ENCODE data around the gene OSBPL7. TPM values are rescaled to one million over a fixed set of nuclear protein-coding genes. Genes with fewer than 3 reads are reported as not detected.

The OSBPL7 gene
- total RNA-seq, 1 experiment from 2014 or later: 9.1 TPM

DNA sequence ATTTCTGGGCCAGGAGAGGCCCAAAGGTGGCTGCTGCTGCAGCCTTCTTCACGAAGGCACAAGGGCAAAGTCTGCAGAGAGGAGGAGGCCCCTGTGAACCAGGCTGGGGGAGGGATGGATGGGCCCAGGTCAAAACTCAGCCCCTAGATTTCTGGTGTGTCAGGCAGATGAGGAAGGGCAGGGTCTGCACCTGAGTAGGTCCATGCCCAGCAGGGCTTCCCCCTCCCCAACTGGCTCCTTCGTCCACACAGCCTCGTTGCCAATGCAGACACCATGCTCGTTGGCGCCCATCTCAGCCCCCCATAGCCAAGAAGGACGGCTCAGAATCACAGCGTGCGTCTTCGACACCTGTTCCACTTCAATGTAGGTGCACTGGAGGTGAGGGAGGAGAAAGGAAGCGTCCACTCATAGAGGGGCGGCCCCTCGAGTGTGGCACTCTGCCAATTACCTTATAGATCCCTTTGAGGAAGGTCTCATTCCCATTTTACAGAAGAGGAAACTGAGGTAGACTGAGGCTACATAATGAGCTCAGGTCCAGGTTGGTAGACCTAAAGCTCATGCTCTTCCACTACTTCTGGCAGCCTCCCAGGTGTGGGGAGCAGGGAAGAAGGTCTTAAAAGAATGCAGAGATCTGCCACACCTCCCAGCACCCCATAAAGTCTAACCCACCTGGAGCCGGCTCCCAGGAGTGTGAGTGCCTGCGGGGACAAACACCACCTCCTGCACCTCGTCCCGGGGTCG lies 18.6 kb upstream of the OSBPL7 start:
- BruUV-seq (replicated peaks): no TSS peak
- no peaks in the 10 kb centered on the region for H3K27me3 ChIP-seq (ENCODE audit: control insufficient read depth, insufficient read depth, low read length)
- DNase-seq (ENCODE audit: low read depth, low spot score) (no peak), ATAC-seq (no peak)
- peak overlapping the region; percentile 76 for H3K27ac ChIP-seq (ENCODE audit: low read length)
- no peaks in the 10 kb centered on the region for H3K9me3 ChIP-seq (ENCODE audit: control insufficient read depth, insufficient read depth, low read depth, low read length)
- in situ Hi-C loops (cut with HindIII; ENCODE audit: low pct_unique_long_range_greater_than_20kb, low sequenced_read_pairs): no loop called here
- H3K36me3 ChIP-seq (ENCODE audit: control insufficient read depth, insufficient read depth, low read length): no peaks in the 10 kb centered on the region
- ChIA-PET CTCF (interaction anchor here (0.6 to 5.2 kb wide), 5 partner anchors 9 to 178 kb away, joined by 3 to 78 read pairs (median 5); partner anchors contain the start of genes LRRC46, MRPL10, SP2 and SP6), POLR2A (no interaction called here)
- H3K4me3 ChIP-seq (ENCODE audit: low read depth in 2 of 2, low read length in 2 of 2): peak overlapping the region; percentile 84 to 90
- TF ChIP-seq, protein P1, sequence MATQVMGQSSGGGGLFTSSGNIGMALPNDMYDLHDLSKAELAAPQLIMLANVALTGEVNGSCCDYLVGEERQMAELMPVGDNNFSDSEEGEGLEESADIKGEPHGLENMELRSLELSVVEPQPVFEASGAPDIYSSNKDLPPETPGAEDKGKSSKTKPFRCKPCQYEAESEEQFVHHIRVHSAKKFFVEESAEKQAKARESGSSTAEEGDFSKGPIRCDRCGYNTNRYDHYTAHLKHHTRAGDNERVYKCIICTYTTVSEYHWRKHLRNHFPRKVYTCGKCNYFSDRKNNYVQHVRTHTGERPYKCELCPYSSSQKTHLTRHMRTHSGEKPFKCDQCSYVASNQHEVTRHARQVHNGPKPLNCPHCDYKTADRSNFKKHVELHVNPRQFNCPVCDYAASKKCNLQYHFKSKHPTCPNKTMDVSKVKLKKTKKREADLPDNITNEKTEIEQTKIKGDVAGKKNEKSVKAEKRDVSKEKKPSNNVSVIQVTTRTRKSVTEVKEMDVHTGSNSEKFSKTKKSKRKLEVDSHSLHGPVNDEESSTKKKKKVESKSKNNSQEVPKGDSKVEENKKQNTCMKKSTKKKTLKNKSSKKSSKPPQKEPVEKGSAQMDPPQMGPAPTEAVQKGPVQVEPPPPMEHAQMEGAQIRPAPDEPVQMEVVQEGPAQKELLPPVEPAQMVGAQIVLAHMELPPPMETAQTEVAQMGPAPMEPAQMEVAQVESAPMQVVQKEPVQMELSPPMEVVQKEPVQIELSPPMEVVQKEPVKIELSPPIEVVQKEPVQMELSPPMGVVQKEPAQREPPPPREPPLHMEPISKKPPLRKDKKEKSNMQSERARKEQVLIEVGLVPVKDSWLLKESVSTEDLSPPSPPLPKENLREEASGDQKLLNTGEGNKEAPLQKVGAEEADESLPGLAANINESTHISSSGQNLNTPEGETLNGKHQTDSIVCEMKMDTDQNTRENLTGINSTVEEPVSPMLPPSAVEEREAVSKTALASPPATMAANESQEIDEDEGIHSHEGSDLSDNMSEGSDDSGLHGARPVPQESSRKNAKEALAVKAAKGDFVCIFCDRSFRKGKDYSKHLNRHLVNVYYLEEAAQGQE (IDR thresholded peaks at IDR 0.05; ENCODE audit: insufficient read depth in 1 of 2, low read depth in 2 of 2, low read length in 1 of 2): no peak
- no peak for TF ChIP-seq TCF7L2 (IDR thresholded peaks at IDR 0.05; ENCODE audit: low read depth, low read length)
- TF ChIP-seq SIN3A (IDR thresholded peaks at IDR 0.05; ENCODE audit: borderline replicate concordance, insufficient read depth, low read depth, low read length): no peak
- TF ChIP-seq, protein P2, sequence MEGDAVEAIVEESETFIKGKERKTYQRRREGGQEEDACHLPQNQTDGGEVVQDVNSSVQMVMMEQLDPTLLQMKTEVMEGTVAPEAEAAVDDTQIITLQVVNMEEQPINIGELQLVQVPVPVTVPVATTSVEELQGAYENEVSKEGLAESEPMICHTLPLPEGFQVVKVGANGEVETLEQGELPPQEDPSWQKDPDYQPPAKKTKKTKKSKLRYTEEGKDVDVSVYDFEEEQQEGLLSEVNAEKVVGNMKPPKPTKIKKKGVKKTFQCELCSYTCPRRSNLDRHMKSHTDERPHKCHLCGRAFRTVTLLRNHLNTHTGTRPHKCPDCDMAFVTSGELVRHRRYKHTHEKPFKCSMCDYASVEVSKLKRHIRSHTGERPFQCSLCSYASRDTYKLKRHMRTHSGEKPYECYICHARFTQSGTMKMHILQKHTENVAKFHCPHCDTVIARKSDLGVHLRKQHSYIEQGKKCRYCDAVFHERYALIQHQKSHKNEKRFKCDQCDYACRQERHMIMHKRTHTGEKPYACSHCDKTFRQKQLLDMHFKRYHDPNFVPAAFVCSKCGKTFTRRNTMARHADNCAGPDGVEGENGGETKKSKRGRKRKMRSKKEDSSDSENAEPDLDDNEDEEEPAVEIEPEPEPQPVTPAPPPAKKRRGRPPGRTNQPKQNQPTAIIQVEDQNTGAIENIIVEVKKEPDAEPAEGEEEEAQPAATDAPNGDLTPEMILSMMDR (IDR thresholded peaks at IDR 0.05): no peak
- no peak for TF ChIP-seq POLR2AphosphoS5 (IDR thresholded peaks at IDR 0.05; ENCODE audit: low read depth, low read length)
- intact Hi-C loops (cut with micrococcal nuclease; ENCODE audit: unreplicated experiment): loop anchor here (5.0 kb wide), 2 partner anchors 132 to 177 kb away; partner anchors contain the start of gene CDK5RAP3
- peaks cover 17% of the 10 kb centered on the region for H3K4me1 ChIP-seq (ENCODE audit: control insufficient read depth, insufficient read depth, low read length)

DNA sequence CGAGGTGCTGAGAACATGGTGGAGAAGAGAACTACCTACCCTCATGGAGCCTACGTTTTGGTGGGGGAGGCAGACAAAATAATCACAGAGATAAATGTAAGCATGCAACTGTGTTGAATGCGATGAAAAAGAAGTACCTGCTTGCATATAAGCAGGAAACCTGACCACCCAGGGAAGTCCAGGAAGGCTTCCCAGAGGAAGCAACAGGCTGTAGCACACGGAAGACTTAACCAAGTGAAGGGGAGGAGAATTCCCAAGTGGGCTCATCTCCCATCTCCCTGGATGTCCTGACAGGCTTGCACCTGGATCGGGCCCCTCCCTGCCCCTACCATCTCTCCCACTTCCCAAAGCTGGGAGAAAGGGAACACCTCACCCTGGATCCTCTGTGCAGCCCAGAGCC lies 17.5 kb upstream of the OSBPL7 start:
- Histone ChIP-seq H3K27ac (ENCODE audit: low read length) (no peak overlapping the region), H3K9me3 (ENCODE audit: control insufficient read depth, insufficient read depth, low read depth, low read length) (no peaks in the 10 kb centered on the region), H3K36me3 (ENCODE audit: control insufficient read depth, insufficient read depth, low read length) (no peaks in the 10 kb centered on the region), H3K27me3 (ENCODE audit: control insufficient read depth, insufficient read depth, low read length) (no peaks in the 10 kb centered on the region), H3K4me3 (ENCODE audit: low read depth in 2 of 2, low read length in 2 of 2) (no peak overlapping the region), H3K4me1 (ENCODE audit: control insufficient read depth, insufficient read depth, low read length) (peaks cover 13% of the 10 kb centered on the region)
- CTCF ChIA-PET: interaction anchor here (0.5 kb wide), 1 partner anchor 82 kb away, joined by 7 read pairs; no protein-coding TSS in a partner anchor
- ATAC-seq (no peak), DNase-seq (ENCODE audit: low read depth, low spot score) (no peak)
- no peak for TF ChIP-seq TCF7L2 (IDR thresholded peaks at IDR 0.05; ENCODE audit: low read depth, low read length)
- TF ChIP-seq, protein P1 (IDR thresholded peaks at IDR 0.05; ENCODE audit: insufficient read depth in 1 of 2, low read depth in 2 of 2, low read length in 1 of 2): no peak
- no peak for TF ChIP-seq SIN3A (IDR thresholded peaks at IDR 0.05; ENCODE audit: borderline replicate concordance, insufficient read depth, low read depth, low read length)
- TF ChIP-seq, protein P2 (IDR thresholded peaks at IDR 0.05): no peak
- TF ChIP-seq POLR2AphosphoS5 (IDR thresholded peaks at IDR 0.05; ENCODE audit: low read depth, low read length): no peak
- POLR2A ChIA-PET: interaction anchor here (0.7 kb wide), 1 partner anchor 50 kb away, joined by 3 read pairs; no protein-coding TSS in a partner anchor
- in situ Hi-C loops (cut with HindIII; ENCODE audit: low pct_unique_long_range_greater_than_20kb, low sequenced_read_pairs): no loop called here
- intact Hi-C loops (cut with micrococcal nuclease; ENCODE audit: unreplicated experiment): no loop called here
- BruUV-seq (replicated peaks): no TSS peak

All from Panc1 (cell line).